Ovary (tissue), 3 donors: ENCODE results near the gene BAZ2B.

Experiments used
- CTCF ChIP-seq, 3 donors: fragments of 450-650 bp in 2 of 3; fragments of 200-600 bp in 1 of 3; IDR thresholded peaks; one replicate each; pipeline versions ENCODE4 v1.5.1 to v1.8.0; 2016 to 2022; ENCODE audit warnings: antibody characterized with exemption in 3 of 3, mild to moderate bottlenecking in 1 of 3
- POLR2A ChIP-seq: fragments of 450-650 bp; IDR thresholded peaks from one replicate; pipeline ENCODE4 v1.6.1; 2017; ENCODE audit warnings: antibody characterized with exemption, mild to moderate bottlenecking, moderate library complexity
- donor health status: DM: no; HTN: no; CAD: no.

GRCh38 chr2:159449504-159450124, 166.7 kb downstream of the BAZ2B start:
- TF ChIP-seq CTCF (IDR thresholded peaks at IDR 0.05), result no peak
- no peak for TF ChIP-seq POLR2A
